ENCODE measurements around the gene TMEM47.

- no peak for TF ChIP-seq EZH2 (IDR thresholded peaks at IDR 0.05; ENCODE audit: insufficient read depth, poor library complexity, severe bottlenecking)
- no peak for TF ChIP-seq EZH2phosphoT487 (IDR thresholded peaks at IDR 0.05; ENCODE audit: insufficient read depth, low read depth)
These were observed 45.0 kb downstream of the TMEM47 start for GRCh38 chrX:34612036-34612435.

Measured in GM23248 (cell line).